ENCODE measurements around the gene ABCD4.
"Not testable (repeated sequence)": the region's sequence is repeated elsewhere in the genome, so short reads cannot be mapped to it uniquely, and the experiment has no call there.

Gene ABCD4

GRCh38 chr14:74301594-74302151, 1.1 kb downstream of the ABCD4 start:
- DNase-seq = no peak

- no peak for DNase-seq
Observed at GRCh38 chr14:74299061-74299545, 3.6 kb downstream of the ABCD4 start.

- no peak for DNase-seq
Observed at GRCh38 chr14:74297986-74298385, 4.7 kb downstream of the ABCD4 start.

GRCh38 chr14:74296037-74296467, 6.7 kb downstream of the ABCD4 start:
- DNase-seq = no peak

GRCh38 chr14:74293606-74294005, 9.1 kb downstream of the ABCD4 start:
- DNase-seq = no peak

- DNase-seq = no peak
Observed at GRCh38 chr14:74292061-74292460, 10.7 kb downstream of the ABCD4 start.

- DNase-seq = peak; percentile 38
Observed at GRCh38 chr14:74290415-74290814, 12.3 kb downstream of the ABCD4 start.

GRCh38 chr14:74289801-74290200, 12.9 kb downstream of the ABCD4 start:
- no peak for DNase-seq

GRCh38 chr14:74286736-74287135, 16.0 kb downstream of the ABCD4 start:
- no peak for DNase-seq

GRCh38 chr14:74281069-74281468, 21.7 kb downstream of the ABCD4 start:
- DNase-seq = no peak

GRCh38 chr14:74278080-74278479, 24.7 kb downstream of the ABCD4 start:
- no peak for DNase-seq

- DNase-seq = peak; percentile 93
Observed at GRCh38 chr14:74275241-74275841, 27.4 kb downstream of the ABCD4 start.

GRCh38 chr14:74271365-74271764, 31.4 kb downstream of the ABCD4 start:
- no peak for DNase-seq

GRCh38 chr14:74270382-74271177, 32.2 kb downstream of the ABCD4 start:
- DNase-seq = not testable (repeated sequence)

- no peak for DNase-seq
Observed at GRCh38 chr14:74267588-74267987, 35.1 kb downstream of the ABCD4 start.

GRCh38 chr14:74265301-74265965, 37.3 kb downstream of the ABCD4 start:
- DNase-seq = peak; percentile 87

- DNase-seq = no peak
Observed at GRCh38 chr14:74263921-74264320, 38.8 kb downstream of the ABCD4 start.

GRCh38 chr14:74263181-74263580, 39.6 kb downstream of the ABCD4 start:
- no peak for DNase-seq

GRCh38 chr14:74262076-74262475, 40.7 kb downstream of the ABCD4 start:
- no peak for DNase-seq

- DNase-seq = no peak
Observed at GRCh38 chr14:74261288-74261687, 41.4 kb downstream of the ABCD4 start.

GRCh38 chr14:74260525-74261233, 42.1 kb downstream of the ABCD4 start:
- DNase-seq = no peak

GRCh38 chr14:74259513-74259912, 43.2 kb downstream of the ABCD4 start:
- DNase-seq = no peak

- DNase-seq = no peak
Observed at GRCh38 chr14:74258764-74259035, 44.0 kb downstream of the ABCD4 start.
